GM19023 (cell line): Measurements from ENCODE around the gene TSKU.

Source experiments
- ATAC-seq: cut with Tn5 transposase; IDR thresholded peaks from one replicate; pipeline ENCODE4 v1.9.1; 2021; ENCODE audit warnings: mild to moderate bottlenecking, moderate library complexity; ENCODE audit not compliant: unreplicated experiment

TSKU gene

GRCh38 chr11:76841923-76842452, 58.8 kb downstream of the TSKU start:
- ATAC-seq: no peak

DNA sequence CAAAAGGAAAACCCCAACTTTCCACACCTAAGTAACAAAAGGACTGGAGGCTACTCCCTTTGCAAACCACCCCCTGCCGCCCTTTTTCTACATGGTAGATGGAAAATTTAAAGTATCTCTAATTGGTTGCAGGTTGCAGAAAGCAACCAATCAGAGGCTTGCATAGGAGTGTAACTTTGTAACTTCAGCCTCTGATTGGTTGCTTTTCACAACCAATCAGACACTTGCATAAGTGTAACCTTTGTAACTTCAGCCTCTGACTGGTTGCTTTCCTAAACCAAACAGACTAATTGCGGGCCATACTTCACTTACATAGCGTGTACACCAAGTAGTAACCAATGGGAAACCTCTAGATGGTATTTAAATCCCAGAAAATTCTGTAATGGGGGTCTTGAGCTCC, 60.8 kb downstream of the TSKU start:
- no peak for ATAC-seq

DNA sequence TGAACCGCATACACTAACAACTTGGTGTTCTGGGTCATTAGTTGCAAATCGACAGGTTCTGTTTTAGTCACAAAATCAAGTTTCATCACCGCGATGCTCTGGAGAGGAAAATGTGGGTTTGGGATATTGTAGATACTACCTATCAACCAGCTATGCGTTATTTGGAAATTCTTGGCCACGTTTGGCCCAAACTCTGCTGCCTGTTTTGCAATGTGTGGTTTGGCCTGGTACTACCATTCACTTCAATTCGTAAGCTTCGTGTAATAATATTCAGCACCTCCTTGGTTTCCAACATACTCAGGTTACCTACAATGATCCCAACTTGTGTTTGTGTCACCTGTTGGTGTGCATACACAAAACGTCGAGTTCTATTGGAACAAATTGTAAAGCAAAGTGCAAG, 61.4 kb downstream of the TSKU start:
- no peak for ATAC-seq

DNA sequence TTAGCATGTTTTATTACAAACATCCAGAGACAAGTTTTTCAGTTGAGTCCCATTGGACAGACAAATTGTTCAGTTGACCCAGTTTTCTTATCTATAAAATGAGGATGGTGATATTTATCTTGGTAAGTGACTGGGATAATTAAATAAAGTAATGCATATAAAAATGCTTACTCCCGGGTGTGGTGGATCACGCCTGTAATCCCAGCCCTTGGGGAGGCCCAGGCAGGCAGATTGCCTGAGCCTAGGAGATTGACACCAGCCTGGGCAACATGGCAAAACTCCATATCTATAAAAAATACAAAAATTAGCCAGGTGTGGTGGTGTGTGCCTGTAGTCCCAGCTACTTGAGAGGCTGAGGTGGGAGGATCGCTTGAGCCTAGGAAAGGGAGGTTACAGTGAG, 61.9 kb downstream of the TSKU start:
- no peak for ATAC-seq

DNA sequence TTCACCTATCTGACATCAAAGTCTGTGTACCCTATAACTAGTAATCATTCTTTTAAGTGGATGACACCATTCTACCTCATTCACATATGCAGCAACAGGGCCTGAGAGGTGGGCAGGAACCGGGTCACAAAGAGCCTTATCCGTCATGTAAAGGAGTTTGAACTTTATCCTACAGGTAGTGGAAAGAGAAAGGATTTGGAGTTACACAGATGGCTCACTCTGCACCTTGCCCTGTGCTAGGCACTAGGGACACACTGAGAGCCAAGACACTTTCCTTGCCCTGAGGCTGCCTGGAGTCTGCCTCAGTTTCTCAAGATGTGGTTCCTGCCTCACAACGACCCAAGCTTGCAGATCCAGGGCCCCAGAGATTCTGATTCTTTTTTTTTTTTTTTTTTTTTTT, 63.3 kb downstream of the TSKU start:
- ATAC-seq: no peak
